Fibroblast of skin of left quadriceps (primary cell): ENCODE results near the gene SIL1.
"Not testable (repeated sequence)": the region's sequence is repeated elsewhere in the genome, so short reads cannot be mapped to it uniquely, and the experiment has no call there.

Experiments used
- DNase-seq, 2 experiments: peaks; one replicate each; pipeline ENCODE4 v3.0.0-alpha.2; 2013; ENCODE audit warnings: low read depth in 2 of 2

SIL1 gene

GRCh38 chr5:139197710-139198669 is at the start of gene SIL1:
Gene SIL1 (minus strand): TSS chr5:139198368. CDS start chr5:139127843, 70,525 bp downstream.
- peak; percentile 91 to 93 for DNase-seq

GRCh38 chr5:139246394-139246793 is 48.2 kb upstream of the SIL1 start:
- peak in 1 of 2 experiments; percentile 40 for DNase-seq

GRCh38 chr5:139245637-139246339 is 47.6 kb upstream of the SIL1 start:
- DNase-seq: no peak

GRCh38 chr5:139243425-139243970 is 45.3 kb upstream of the SIL1 start:
- peak; percentile 71 to 74 for DNase-seq

GRCh38 chr5:139241139-139241538 is 43.0 kb upstream of the SIL1 start:
- no peak for DNase-seq

GRCh38 chr5:139236479-139236878 is 38.3 kb upstream of the SIL1 start:
- DNase-seq: no peak

GRCh38 chr5:139232147-139232724 is 34.1 kb upstream of the SIL1 start:
- DNase-seq: no peak

GRCh38 chr5:139228201-139228803 is 30.1 kb upstream of the SIL1 start:
- no peak for DNase-seq

- DNase-seq: no peak
Measured at GRCh38 chr5:139226131-139226530, 28.0 kb upstream of the SIL1 start.

GRCh38 chr5:139223481-139223880 is 25.3 kb upstream of the SIL1 start:
- no peak for DNase-seq

GRCh38 chr5:139222346-139222745 is 24.2 kb upstream of the SIL1 start:
- DNase-seq: no peak

- not testable (repeated sequence) for DNase-seq
Measured at GRCh38 chr5:139218038-139218437, 19.9 kb upstream of the SIL1 start.

GRCh38 chr5:139215107-139215975 is 17.2 kb upstream of the SIL1 start:
- DNase-seq: no peak

- no peak for DNase-seq
Measured at GRCh38 chr5:139214646-139215045, 16.5 kb upstream of the SIL1 start.

- DNase-seq: no peak
Measured at GRCh38 chr5:139212906-139213305, 14.7 kb upstream of the SIL1 start.

GRCh38 chr5:139212486-139212885 is 14.3 kb upstream of the SIL1 start:
- DNase-seq: no peak

- DNase-seq: no peak
Measured at GRCh38 chr5:139210585-139210984, 12.4 kb upstream of the SIL1 start.

- no peak for DNase-seq
Measured at GRCh38 chr5:139207297-139208000, 9.3 kb upstream of the SIL1 start.

- no peak for DNase-seq
Measured at GRCh38 chr5:139205586-139205985, 7.4 kb upstream of the SIL1 start.

GRCh38 chr5:139205124-139205523 is 7.0 kb upstream of the SIL1 start:
- no peak for DNase-seq
